Measurements from ENCODE around the gene SCAP. TPM values are rescaled to one million over a fixed set of nuclear protein-coding genes. Genes with fewer than 3 reads are reported as not detected.

Gene SCAP
- total and polyA plus RNA-seq, 8 donors: 52.8 to 84.3 (median 58.9) TPM

- Histone ChIP-seq H3K9me3 (no peaks in the 10 kb centered on the region), H3K27me3 (no peaks in the 10 kb centered on the region), H3K36me3 (peaks cover 0 to 85% of the 10 kb centered on the region in 2 donors), H3K27ac (no peak overlapping the region), H3K4me1 (peaks cover 9 to 20% of the 10 kb centered on the region in 2 donors), H3K4me3 (no peak overlapping the region)
- intact Hi-C loops (cut with DNase I): loop anchor here (5.0 to 10.0 kb wide), 2 partner anchors 55 to 58 kb away; partner anchors contain the start of gene SCAP (in 2 of the 2)
- no peak for TF ChIP-seq CTCF (IDR thresholded peaks at IDR 0.05)
- ATAC-seq: no peak
- DNase-seq: no peak
Measured at GRCh38 chr3:47419083-47420043, 56.4 kb downstream of the SCAP start.

- no peak overlapping the region for H3K27ac ChIP-seq
- peaks cover 0 to 85% of the 10 kb centered on the region in 2 donors for H3K36me3 ChIP-seq
- TF ChIP-seq CTCF (IDR thresholded peaks at IDR 0.05): no peak
- H3K9me3 ChIP-seq: no peaks in the 10 kb centered on the region
- H3K4me3 ChIP-seq: no peak overlapping the region
- H3K4me1 ChIP-seq: peaks cover 9 to 20% of the 10 kb centered on the region in 2 donors
- no peak for ATAC-seq
- H3K27me3 ChIP-seq: no peaks in the 10 kb centered on the region
- peak in 1 of 4 donors; percentile 75 for DNase-seq
- intact Hi-C loops (cut with DNase I): no loop called here
Measured at GRCh38 chr3:47418167-47419082, 57.3 kb downstream of the SCAP start.

GRCh38 chr3:47416041-47416440, 59.7 kb downstream of the SCAP start:
- Histone ChIP-seq H3K9me3 (no peaks in the 10 kb centered on the region), H3K36me3 (peaks cover 0 to 91% of the 10 kb centered on the region in 2 donors), H3K4me1 (peaks cover 0 to 6% of the 10 kb centered on the region in 2 donors), H3K4me3 (no peak overlapping the region), H3K27me3 (no peaks in the 10 kb centered on the region), H3K27ac (no peak overlapping the region)
- DNase-seq (no peak), ATAC-seq (no peak)
- intact Hi-C loops (cut with DNase I): no loop called here
- TF ChIP-seq CTCF (IDR thresholded peaks at IDR 0.05): no peak

GRCh38 chr3:47414666-47415587, 60.8 kb downstream of the SCAP start:
- Histone ChIP-seq H3K27ac (no peak overlapping the region), H3K4me3 (no peak overlapping the region), H3K4me1 (no peaks in the 10 kb centered on the region), H3K9me3 (no peaks in the 10 kb centered on the region), H3K27me3 (no peaks in the 10 kb centered on the region), H3K36me3 (peaks cover 0 to 94% of the 10 kb centered on the region in 2 donors)
- intact Hi-C loops (cut with DNase I): no loop called here
- TF ChIP-seq CTCF (IDR thresholded peaks at IDR 0.05): no peak
- no peak for ATAC-seq
- no peak for DNase-seq

Data from left lung (tissue), 10 donors.